Left renal pelvis (tissue), 4 donors: Measurements from ENCODE around the gene KBTBD12. TPM values are rescaled to one million over a fixed set of nuclear protein-coding genes. Genes with fewer than 3 reads are reported as not detected.
"Not testable (repeated sequence)": the region's sequence is repeated elsewhere in the genome, so short reads cannot be mapped to it uniquely, and the experiment has no call there.

Experiments
- DNase-seq, 4 donors: peaks; one replicate each; pipeline ENCODE4 v3.0.0-alpha.2; 2013; ENCODE audit warnings: low read depth in 4 of 4, low spot score in 3 of 4
- polyA plus RNA-seq, 4 donors: library from polyadenylated mRNA; unstranded; fragments of 120-200 nt; gene quantifications; one replicate each; pipeline ENCODE4 v1.2.1, GENCODE V29; 2013; ENCODE audit not compliant: insufficient read length in 4 of 4

Gene KBTBD12, protein sequence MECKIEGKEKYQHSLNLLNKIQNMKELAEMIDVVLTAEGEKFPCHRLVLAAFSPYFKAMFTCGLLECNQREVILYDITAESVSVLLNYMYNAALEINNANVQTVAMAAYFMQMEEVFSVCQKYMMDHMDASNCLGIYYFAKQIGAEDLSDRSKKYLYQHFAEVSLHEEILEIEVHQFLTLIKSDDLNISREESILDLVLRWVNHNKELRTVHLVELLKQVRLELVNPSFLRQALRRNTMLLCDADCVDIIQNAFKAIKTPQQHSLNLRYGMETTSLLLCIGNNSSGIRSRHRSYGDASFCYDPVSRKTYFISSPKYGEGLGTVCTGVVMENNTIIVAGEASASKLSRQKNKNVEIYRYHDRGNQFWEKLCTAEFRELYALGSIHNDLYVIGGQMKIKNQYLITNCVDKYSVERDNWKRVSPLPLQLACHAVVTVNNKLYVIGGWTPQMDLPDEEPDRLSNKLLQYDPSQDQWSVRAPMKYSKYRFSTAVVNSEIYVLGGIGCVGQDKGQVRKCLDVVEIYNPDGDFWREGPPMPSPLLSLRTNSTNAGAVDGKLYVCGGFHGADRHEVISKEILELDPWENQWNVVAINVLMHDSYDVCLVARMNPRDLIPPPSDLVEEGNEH
- 1 to 10 TPM in 3 of 4 donors, under 1 TPM in 1; 0.86 to 1.6 (median 1.2) TPM for polyA plus RNA-seq

DNA sequence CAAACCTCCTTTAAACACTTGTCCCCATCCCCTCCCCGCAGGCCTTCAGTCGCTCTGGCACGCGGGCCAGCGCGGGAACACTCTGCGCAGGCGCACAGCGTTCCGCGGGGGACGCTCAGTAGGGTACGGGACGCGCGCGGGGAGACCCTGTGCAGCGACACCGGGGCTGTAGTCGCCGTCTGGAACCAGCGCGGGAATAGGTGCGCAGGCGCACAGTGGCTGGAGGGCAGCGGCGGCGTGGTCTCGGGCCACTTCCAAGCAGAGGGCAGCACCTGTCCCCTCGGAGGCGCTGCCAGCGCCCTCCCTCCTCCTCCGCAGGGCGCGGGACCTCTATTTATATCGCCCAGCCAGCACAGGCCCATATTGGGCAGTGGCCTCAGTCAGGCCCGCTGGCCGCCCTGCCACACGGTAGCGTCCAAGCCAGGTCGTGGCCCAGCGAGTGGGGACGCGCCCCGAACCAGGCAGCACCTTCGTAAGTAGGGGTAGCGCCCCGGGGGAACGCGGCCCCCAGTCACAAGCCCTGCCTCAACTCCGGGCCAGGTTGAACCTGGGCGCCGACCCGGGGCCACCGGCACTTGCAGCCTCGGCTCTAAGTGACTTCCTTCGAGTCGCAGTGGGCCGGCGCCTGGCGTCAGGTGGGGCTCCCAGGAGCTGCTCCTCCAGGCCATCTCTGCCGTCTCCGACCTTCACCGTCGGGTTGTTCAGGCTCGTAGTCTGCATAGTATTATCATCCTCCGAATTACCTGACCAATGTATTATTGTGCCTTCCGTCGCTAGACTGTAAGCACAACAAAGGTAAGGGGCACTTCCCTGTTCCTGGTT, at the start of gene KBTBD12:
Gene KBTBD12, plus strand, starts transcription at position 118 of the 822 bp plus-strand sequence. CDS start 7,830 bp downstream, outside the sequence.
- DNase-seq, result no peak

DNA sequence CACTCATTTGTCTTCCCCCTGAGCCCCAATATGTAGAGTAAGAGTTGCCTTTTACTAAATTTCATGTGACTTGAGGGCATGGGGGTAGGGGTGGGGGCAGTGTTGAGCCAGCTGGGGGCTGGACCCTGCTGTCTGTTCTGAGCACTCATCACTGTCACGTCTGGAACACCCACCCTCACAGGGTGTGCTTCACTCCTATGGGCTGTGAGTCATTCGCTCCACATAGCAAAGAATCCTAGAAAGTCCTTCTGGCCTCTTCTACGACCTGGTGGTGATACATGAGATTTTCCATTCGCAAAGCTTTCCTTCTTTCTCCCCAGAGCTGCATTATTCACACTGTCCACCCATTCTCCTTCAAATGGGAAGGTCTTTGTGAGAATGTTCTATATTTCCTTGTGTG, 49.1 kb upstream of the KBTBD12 start:
- no peak for DNase-seq

DNA sequence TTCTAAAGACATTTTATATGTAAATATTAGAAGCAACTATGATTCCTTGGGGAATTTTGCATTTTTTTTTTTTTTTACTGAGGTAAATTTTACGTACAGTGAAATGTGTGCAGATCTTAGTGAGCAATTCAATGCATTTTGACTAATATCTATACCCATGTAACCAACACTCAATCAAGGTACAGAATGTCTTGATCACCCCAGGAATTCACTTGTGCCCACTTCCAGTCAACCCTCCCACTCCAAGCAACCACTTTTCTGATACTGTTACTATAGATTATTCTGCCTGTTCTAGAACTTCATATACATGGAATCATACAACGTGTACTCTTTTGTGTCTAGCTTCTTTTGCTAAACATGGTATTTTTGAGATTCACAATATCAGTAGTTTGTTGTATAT, 47.6 kb upstream of the KBTBD12 start:
- DNase-seq, result no peak

DNA sequence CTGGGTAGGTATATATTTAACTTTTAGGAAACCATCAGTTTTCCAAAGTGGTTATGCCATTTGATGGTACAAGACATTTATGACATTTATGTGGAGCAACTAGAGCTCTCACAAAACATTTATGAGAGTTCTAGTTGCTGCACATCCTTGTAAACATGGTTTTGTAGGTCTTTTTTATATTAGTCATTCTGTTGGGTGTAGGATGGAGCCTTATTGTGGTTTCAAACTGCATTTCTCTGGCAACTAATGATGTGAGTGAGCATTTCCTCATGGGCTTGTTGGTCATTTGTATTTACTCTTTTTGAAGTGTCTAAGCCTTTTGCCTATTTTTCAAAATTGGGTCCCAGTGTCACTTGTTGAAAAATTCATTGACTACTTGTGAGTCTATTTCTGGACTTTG, 47.0 kb upstream of the KBTBD12 start:
- DNase-seq, result no peak

DNA sequence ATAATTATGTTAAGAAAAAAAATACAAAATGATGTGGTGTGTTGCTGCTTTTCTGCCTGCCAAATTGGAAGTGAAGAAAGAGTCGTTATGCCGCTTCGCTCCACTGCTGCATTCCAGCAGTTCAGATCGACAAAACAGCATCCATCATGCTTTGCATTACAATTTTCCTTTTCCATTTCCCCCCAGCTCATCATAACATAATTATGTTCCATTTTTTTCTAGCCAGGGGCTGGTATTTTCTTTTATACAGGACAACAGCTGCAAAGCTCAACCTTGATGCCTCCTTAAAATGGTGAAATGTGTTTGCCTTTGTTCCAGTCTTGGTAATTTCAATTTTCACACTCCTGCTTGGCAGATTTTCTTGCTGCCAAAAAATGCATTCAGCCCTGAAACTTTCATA, 44.9 kb upstream of the KBTBD12 start:
- DNase-seq, result no peak

DNA sequence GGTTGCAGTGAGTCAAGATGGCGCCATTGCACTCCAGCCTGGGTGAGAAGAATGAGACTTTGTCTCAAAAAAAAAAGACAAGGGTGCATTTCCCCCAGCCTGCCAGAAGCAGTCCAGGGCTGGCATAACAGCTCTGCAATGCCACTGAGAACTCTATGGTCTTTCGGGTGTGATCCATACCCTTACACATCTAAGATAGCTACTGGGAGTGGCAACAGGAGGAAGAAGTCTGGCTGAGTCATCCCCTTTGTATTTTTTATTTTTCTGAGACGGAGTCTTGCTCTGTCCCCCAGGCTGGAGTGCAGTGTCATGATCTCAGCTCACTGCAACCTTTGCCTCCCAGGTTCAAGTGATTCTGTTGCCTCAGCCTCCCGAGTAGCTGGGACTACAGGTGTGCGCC, 40.9 kb upstream of the KBTBD12 start:
- DNase-seq, result not testable (repeated sequence)

DNA sequence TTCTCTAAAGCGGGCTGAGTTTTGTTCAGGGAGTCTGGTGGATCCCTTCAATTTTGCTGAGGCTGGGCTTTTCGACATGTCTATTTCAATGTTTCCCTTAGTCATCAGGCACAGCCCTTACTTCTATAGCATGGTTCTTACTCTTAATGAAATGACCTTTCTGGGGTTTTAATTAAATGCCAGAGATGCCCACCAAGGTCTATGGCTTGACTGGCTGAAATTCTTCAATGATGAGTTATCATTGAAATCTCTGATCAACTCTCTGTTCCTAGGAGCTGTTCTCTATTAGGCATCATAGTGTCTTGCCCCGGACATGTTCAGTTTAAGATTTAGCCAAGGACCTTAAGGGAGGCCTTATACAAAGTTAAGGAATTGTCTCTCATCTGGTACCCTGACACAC, 33.4 kb upstream of the KBTBD12 start:
- DNase-seq, result no peak

DNA sequence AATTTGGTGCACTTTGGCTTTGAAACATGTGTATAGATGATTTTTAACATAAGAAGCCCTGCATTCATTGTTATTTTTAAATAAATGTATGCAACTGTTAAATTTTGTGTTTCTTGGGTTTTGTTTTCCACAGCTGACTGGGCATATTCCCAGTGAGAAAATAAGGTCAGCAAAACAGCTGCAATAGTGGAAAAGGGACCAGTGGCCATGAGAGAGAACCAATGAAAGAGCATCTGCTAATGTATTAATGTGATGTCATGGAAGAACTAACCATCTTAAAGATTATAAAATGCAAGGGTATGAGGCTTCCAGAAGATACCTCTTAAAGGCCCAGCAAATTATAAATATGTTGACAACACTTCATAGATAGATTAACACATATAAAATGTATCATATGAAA, 31.0 kb upstream of the KBTBD12 start:
- DNase-seq, result no peak

DNA sequence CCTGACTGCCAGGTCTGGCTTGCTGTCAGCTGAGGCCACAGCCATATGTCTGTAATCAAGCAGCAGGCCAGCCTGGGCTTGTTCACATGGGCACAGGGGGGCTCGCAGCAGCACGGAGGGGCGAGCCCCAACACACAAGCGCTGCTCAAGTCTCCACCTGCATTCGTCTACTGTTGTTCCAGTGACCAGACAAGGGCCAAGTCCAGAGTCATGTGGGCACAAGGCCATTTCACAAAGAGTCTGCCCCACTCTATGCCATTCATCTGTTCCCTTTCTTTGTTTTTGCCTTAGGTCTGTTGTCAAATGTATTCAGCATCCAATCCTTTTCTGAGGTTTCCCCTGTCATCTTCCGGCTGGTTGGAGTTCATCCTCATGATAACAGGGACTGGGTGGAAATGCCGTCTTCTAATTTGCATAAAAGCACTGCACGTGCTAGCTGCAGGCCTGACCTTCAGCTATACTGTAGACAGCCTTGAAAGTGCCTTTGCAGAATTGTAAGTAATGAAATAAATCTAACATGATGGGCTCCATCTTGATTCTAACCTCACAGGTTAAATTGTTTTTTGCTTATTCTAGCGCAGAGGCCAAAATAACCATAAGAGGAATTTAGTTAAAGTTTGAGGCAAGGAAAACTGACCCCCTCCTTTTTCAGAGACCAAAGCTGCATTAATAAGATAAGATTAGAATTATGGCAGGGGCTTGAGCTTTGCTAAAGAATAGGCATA, 28.6 kb upstream of the KBTBD12 start:
- DNase-seq, result no peak

DNA sequence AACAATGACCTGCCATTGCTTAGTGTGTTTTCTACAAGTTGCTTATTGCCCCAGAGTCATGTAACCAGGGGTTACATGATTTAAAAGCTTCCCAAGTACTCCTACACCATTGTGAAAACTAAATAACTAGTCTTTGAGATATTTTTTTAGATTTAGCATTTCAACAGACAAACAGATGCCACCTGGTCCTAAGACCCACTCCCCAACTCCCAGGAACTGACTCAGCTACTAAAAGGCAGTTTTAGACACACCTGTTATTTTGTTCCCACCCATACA, 28.1 kb upstream of the KBTBD12 start:
- no peak for DNase-seq

DNA sequence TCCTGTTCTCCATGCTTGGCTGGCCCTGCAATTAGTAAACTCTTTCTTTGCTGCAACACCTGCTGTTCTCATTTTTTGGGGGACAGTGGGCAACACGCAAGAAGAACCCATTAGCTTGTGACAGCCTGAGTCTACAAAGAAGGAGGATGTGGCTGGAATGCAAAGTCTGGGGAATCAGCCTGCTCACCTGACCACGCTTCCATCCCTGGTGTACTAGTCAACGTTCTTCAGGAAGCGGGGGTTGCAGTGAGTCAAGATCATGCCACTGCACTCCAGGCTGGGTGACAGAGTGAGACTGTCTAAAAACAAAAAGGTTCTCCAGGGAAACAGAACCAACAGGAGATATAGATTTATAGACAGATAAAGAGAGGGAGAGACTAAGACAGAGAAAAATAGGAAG, 27.7 kb upstream of the KBTBD12 start:
- DNase-seq, result no peak

DNA sequence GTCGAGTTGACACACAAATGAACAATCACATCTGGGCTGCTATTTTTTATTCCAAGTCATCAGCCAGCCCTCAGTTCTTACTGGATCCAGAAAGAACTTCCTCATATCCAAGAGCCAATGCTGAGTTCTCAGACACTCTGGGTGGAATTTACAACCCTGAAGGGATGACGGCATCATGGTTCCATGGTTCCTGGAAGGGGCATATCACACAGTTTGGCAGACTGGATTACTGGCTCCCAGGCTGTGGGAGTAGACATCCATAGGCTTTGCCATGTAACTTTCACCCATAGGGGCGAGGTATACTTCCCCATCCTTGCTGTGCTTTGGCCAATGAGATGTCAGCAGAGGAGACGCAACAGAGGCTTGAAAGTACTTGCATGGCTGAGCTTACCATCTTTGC, 26.9 kb upstream of the KBTBD12 start:
- DNase-seq, result no peak

DNA sequence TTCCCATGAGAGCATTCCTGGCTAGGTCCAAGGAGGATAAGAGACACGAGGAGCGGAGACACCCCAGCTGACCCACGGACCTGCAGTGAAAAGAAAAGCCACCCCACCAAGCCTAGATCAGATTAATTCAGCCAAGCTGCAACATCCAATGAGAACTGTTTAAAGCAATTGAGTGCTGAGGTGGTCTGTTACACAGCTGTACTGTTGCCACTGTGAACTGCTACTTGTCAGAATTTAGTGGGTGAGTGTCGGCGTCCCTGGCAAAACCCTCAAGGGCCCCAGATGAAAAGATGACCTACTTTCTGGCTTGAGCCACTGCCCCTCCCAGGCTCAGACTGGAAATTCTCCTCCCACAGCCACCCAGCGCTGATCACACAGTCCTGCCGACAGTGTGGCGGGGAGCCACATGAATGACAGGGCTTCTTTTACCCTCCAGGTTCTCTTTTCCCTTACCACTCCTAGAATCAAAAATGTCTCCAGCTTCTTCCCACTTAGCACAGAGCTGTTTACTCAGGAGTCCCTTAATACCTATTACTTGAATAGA, 26.4 kb upstream of the KBTBD12 start:
- no peak for DNase-seq

DNA sequence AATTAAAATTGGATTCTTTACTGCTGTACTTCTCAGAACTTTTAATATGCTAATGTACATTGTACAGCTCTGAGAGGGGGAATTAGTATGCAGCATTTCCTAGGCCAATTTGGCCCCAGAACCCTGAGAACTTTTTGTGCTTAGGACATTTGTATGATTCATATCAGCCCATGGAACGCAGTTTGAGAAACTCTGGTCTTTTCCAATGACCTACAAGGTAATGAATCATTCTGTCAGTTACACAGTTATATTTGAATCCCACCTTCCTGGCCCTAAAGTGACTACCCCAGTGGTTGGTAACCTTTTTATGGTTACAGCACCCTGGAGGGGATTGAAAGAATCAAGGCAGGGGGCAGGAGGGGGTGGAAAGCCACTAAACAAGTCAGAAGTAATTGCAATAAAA, 25.6 kb upstream of the KBTBD12 start:
- DNase-seq, result peak in 1 of 4 donors; percentile 18

DNA sequence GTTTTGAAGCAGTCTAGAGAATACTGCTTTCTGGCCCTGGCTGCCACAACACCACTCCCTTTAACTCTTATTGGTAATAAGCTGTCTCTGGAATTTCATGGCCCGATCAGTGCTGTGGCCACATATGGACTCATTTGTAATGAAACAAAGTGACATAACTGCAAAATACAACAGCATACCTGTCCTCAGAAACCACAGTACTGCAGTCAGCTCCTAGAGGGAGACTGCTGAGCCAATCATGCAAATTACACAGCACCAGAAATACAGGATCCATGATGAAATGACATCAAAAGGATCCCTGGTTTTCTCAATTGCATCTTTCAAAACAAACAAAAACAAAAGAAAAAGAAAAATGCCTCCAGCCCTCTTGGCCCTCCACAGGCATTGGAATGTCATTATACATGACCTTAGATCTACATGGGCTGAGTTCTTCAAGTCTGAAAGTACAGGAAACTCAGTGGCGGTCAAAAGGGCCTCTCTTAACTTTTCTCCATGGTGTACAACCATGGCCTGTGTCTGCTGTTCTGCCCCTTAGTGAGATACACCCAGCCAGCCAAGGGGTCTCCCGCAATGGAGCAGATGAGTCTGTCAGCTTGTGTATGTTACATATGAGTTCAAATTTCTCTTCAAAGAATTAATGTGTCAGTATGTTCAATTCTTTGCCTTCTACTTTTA, 24.9 kb upstream of the KBTBD12 start:
- no peak for DNase-seq

DNA sequence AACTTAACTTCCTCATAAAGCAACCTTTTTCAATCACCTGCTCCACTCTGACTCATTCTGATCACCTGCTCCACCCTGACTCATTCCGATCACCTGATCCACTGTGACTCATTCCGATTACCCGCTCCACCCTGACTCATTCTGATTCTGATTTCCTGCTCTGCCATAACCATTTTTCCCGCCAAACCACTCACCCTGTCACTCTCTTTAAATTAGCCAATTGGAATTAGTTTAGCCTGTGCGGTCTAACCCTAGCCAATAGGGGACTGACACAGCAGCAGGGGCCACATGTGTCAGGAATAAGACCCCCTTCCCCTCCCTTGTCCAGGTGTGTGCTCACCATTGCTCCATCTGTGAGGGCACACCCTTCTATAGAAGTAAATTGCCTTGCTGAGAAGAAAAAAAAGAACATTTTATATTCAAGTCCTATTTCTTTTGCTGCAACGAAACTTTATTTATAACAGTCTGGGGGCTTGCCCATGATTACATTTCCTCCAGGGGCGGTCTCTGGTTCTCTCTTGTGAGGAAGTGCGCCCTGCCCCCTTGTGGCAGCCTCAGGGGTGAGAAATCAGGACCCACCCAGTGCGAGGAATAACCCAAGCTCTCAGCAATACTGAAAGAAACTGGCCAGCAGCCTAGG, 24.3 kb upstream of the KBTBD12 start:
- not testable (repeated sequence) for DNase-seq

DNA sequence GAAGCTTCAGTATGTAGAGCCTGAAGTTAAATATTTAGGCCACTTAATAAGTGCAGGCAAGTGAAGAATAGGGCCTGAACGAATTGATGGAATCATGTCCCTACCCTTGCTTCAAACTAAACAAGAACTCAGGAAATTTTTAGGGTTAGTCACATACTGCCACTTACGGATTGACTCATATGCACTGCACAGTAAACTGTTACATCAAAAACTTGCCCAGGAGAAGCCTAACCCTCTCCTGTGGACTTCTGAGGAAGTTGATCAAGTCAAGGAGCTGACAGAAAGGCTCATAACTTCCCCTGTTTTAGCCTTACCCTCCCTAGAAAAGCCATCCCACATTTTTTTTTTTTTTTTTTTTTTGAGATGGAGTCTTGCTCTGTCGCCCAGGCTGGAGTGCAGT, 20.6 kb upstream of the KBTBD12 start:
- no peak for DNase-seq

DNA sequence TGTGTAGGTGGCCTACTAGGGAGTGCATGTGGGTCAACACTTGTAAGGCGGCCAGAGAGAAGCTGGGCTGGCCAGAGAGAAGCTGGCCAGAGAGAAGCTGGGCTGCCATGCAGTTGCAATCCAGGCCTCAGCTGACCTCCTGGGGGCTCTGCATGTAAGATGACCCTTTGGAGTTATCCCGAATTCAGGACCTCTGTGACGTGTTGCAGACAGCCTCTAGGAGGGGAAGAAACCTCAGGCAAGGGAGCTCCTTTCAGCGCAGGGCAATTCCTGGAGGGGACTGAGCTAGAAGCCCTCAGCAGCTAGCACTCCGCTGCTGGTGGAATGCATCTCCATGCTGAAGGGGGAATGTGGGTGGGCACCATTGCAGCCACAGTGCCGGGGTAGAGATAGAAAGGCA, 15.8 kb upstream of the KBTBD12 start:
- DNase-seq, result no peak

DNA sequence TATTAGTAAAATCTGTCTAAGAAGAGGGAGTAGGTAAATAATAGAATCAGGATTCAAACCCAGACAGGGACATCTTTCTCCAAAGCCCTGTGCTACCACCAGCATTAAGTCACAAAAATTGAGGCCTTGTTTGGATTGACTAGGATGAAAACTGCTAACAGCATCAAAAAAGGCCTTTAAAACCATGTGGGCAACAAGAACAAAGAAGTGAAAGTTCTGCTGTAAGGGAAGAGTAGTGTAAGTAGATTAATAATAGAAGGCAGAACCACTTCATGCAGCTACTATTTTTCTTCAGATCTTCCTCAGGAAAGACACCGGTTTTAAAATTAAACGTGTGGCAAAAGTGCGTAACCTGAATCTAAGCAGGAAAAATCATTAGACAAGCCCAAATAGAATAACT, 15.3 kb upstream of the KBTBD12 start:
- no peak for DNase-seq

DNA sequence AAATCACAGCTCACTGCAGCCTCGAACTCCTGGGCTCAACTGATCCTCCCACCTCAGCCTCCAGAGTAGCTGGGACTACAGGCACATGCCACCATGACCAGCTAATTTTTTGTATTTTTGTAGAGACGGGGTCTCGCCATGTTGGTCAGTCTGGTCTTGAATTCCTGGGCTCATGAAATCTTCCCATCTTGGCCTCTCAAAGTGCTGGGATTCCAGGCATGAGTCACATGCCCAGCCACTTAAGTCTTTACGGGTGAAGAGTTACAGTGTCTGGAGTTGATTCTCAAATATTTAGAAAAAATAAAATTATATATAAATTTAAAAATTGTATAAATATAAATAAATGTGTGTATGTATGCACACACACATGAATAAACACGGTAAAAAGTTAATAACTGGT, 14.5 kb upstream of the KBTBD12 start:
- no peak for DNase-seq
